Thyroid gland (tissue), 4 donors: ENCODE results near the gene CAMTA2.

ENCODE experiments used
- POLR2A ChIP-seq, 2 donors: fragments of 450-650 bp; IDR thresholded peaks; one replicate each; pipeline ENCODE4 v1.6.1; 2017; ENCODE audit warnings: antibody characterized with exemption in 2 of 2, mild to moderate bottlenecking in 2 of 2, moderate library complexity in 1 of 2
- TF ChIP-seq, protein P1 (sequence below), 6 experiments: fragments of 200-600 bp in 3 of 6; fragments of 450-650 bp in 3 of 6; sonication (generic) in 3 of 6; IDR thresholded peaks; one replicate each; pipeline ENCODE4 v1.5.1; 2016 to 2019; ENCODE audit warnings: antibody characterized with exemption in 6 of 6, mild to moderate bottlenecking in 2 of 6, inconsistent platforms in 1 of 6, moderate library complexity in 1 of 6

DNA sequence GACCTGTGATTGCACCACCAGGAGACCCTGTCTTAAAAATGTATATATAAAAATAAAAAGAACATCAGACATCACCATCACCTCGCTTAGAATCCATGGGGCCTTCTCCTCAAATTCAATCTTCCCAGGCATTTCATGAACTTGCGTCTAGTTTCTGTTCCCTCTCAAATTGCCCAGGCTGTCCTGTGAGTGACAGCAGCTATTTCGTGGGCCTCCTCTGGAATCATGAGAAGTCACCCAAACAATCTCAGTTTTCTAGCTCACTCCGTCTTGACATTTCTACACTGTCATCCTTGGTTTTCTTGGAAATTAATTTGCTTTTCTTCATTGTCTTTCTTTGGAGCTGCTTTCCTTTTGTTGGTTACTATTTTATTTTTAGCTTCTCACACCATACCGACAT lies 40.4 kb upstream of the CAMTA2 start:
- TF ChIP-seq, protein P1, sequence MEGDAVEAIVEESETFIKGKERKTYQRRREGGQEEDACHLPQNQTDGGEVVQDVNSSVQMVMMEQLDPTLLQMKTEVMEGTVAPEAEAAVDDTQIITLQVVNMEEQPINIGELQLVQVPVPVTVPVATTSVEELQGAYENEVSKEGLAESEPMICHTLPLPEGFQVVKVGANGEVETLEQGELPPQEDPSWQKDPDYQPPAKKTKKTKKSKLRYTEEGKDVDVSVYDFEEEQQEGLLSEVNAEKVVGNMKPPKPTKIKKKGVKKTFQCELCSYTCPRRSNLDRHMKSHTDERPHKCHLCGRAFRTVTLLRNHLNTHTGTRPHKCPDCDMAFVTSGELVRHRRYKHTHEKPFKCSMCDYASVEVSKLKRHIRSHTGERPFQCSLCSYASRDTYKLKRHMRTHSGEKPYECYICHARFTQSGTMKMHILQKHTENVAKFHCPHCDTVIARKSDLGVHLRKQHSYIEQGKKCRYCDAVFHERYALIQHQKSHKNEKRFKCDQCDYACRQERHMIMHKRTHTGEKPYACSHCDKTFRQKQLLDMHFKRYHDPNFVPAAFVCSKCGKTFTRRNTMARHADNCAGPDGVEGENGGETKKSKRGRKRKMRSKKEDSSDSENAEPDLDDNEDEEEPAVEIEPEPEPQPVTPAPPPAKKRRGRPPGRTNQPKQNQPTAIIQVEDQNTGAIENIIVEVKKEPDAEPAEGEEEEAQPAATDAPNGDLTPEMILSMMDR (IDR thresholded peaks at IDR 0.05), result no peak
- TF ChIP-seq POLR2A (IDR thresholded peaks at IDR 0.05), result no peak
